Measurements from ENCODE around the gene IQGAP3.
A peak's percentile ranks its signal among the peaks of the same experiment; 100 is the strongest.
"Not testable (repeated sequence)": the region's sequence is repeated elsewhere in the genome, so short reads cannot be mapped to it uniquely, and the experiment has no call there.

Gene IQGAP3, protein sequence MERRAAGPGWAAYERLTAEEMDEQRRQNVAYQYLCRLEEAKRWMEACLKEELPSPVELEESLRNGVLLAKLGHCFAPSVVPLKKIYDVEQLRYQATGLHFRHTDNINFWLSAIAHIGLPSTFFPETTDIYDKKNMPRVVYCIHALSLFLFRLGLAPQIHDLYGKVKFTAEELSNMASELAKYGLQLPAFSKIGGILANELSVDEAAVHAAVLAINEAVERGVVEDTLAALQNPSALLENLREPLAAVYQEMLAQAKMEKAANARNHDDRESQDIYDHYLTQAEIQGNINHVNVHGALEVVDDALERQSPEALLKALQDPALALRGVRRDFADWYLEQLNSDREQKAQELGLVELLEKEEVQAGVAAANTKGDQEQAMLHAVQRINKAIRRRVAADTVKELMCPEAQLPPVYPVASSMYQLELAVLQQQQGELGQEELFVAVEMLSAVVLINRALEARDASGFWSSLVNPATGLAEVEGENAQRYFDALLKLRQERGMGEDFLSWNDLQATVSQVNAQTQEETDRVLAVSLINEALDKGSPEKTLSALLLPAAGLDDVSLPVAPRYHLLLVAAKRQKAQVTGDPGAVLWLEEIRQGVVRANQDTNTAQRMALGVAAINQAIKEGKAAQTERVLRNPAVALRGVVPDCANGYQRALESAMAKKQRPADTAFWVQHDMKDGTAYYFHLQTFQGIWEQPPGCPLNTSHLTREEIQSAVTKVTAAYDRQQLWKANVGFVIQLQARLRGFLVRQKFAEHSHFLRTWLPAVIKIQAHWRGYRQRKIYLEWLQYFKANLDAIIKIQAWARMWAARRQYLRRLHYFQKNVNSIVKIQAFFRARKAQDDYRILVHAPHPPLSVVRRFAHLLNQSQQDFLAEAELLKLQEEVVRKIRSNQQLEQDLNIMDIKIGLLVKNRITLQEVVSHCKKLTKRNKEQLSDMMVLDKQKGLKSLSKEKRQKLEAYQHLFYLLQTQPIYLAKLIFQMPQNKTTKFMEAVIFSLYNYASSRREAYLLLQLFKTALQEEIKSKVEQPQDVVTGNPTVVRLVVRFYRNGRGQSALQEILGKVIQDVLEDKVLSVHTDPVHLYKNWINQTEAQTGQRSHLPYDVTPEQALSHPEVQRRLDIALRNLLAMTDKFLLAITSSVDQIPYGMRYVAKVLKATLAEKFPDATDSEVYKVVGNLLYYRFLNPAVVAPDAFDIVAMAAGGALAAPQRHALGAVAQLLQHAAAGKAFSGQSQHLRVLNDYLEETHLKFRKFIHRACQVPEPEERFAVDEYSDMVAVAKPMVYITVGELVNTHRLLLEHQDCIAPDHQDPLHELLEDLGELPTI (N-terminal part only)

DNA sequence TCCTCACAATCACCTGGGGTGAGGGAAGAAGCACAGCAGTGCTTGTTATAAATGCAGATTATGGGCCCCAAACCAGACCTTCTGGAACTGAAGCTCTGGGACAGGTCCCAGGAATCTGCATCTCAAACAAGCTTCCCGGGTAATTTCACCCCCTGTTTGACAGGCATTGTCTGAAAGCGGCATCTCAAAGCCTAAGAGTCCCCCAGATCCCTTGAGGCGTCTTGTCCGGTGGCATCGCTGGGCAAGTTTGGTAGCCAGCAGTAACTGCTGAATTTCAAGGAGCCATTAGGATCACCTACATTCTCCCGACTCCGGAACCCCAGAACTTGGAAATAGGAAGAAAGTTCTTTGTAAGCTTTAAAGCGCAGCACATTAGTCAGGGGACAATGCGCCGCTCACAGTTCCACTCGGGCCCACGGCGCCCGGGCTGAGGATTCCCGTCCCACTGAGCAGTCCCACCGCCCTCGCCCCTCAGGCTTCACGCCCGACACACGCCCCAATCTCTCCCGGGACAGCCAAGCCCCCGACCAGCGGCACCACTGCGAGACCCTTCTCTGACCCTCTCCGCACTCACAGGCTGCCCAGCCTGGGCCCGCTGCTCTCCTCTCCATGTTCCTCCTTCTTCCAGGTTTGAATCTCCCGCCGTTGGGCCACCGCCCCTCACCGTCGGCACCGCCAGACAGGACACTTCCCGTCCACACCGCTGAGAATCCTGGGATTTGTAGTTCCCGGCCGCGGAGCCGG lies at the start of gene IQGAP3:
Gene IQGAP3 (minus strand): TSS at position 647 of the 744 bp plus-strand sequence. CDS start 36 bp downstream, at position 611.
- peak; percentile 85 for DNase-seq

DNA sequence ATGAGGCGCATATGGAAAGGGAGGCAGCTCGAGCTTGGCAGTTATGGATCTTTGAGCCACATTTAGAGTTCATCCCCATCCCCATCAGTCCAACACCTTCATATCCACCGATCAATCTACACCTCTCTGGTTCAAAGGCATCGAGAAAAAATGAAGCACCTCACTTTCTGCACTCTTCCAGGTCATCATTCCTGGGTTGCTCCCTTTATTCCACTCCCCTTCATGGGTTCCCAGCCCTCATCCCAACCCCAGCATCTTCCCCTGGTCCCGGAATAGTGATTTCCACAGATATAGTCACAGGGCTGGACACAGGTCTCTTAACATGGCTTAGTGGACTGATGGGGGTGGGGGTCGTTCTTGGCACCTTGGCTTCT lies 47.2 kb upstream of the IQGAP3 start:
- DNase-seq, result no peak

DNA sequence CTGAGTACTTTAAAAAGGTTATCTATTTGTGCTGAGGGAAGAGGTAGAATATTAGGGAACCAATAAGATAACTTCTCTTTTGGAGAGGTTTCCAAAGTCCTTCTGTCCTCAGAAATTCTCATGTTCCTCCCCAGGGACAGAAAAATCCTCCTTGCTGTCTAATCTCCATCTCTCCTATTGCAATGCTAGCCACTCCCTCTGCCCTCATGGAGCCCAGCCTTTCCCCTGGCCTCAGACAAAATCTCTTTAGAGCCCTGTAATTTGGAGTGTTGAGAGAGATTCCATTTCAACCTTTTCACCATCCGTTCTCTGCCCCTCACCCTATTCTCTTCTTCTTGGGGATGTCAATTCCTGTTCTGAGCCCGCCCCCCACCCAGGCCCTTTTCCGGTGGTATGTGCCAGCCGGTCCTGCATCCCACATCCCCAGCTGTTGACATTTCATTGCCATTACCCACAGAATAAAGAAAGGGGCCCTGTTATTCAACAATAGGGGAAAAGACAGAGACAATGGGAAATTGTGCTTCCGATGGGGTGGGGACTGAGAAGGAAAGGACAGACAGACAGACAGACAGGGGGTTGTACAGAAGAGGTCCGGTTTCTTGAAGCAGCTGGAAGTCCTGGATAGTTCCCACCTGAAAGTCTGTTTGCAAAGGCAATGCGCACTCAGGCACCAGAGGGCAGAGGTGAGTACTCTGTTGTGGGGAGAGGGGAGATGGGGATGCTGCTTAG lies 46.7 kb upstream of the IQGAP3 start, which contains the start of gene HAPLN2:
Gene HAPLN2 (plus strand): TSS at position 563 of the 729 bp plus-strand sequence. CDS start 4,076 bp downstream, outside the sequence.
- peak; percentile 20 for DNase-seq

DNA sequence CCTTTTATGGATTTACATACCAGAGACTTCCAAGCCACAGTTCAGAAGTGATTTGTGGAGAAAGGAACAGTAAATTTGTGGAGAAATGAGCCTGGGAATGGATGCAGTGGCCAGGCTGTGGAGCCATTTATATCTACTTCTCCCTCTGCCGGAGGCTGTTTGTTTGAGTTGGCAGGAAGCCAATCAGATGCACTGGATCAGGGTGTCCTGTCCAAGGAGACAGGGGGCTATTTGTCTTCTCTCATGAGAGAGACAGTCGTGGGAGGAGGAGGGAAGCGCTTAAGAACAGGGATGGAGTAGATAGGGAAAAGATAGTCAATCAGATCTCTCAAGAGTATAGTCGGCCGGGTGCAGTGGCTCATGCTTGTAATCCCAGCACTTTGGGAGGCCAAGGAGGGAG lies 44.1 kb upstream of the IQGAP3 start:
- peak; percentile 59 for DNase-seq

DNA sequence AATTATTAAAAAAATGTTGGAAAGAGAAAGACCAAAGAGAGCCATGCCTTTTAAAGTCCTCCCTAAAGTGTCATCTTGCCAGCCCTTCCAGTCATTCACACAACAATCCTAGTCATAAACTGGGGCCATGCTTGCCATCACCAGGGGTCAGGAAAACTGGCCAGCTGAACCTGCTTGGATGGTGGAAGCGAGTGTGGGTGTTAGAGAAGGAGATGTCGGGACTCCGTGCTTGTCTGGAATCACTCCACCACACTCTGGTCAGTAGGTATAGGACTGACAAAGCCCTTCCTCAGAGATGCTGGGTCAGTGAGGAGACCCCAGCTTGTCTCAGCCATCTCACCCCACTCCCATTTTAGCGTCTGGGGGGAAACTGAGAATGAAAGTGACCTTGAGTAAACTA lies 43.6 kb upstream of the IQGAP3 start:
- no peak for DNase-seq

DNA sequence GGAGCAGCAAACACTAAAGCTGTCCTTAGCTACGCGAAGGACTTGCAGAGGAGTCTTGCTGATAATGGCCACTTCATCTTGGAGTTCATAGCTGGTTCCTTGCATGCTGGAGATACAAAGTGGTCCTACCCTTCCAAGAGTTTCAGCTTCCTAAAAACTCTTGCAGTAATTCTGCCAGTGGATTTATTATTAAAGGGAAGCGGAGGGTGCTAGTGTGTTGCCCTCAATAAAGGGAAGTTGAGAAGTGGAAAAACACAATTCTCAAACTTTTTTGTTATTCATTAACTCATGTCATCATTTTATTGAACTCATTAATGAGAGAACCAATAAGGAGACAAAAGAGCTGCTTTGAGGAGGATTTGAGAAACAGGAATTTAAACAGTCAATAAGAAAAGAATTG lies 40.3 kb upstream of the IQGAP3 start:
- DNase-seq, result no peak

DNA sequence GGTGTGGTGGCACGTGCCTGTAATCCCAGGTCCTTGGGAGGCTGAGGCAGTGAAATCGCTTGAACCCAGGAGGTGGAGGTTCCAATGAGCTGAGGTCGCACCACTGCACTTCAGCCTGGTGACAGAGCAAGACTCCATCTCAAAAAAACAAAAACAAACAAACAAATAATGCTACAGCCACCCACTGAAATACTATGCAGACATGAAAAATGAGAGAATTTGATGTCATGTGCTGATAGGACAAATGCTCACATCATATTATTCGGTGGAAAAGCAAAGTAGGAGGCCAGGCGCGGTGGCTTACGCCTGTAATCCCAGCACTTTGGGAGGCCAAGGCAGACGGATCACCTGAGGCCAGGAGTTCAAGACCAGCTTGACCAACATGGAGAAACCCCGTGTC lies 37.7 kb upstream of the IQGAP3 start:
- not testable (repeated sequence) for DNase-seq

DNA sequence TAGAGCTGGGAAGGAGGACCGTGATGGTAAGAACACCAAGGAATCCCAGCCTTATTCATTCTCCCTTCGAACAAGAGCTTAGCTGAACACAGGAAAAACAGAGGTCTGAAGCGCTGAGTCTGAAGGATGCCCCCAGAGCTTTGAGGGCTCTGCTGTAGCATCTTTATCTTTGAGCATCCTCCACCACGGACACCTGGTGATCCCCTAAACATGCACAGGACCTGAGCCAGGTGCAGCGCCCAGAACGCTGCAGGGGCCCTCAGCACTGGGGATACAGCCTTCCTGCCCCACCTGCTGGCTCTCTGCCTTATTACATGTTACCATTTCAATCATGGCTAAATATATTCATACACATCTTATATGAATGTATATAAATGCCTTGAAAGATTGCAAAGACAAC lies 36.6 kb upstream of the IQGAP3 start:
- no peak for DNase-seq

DNA sequence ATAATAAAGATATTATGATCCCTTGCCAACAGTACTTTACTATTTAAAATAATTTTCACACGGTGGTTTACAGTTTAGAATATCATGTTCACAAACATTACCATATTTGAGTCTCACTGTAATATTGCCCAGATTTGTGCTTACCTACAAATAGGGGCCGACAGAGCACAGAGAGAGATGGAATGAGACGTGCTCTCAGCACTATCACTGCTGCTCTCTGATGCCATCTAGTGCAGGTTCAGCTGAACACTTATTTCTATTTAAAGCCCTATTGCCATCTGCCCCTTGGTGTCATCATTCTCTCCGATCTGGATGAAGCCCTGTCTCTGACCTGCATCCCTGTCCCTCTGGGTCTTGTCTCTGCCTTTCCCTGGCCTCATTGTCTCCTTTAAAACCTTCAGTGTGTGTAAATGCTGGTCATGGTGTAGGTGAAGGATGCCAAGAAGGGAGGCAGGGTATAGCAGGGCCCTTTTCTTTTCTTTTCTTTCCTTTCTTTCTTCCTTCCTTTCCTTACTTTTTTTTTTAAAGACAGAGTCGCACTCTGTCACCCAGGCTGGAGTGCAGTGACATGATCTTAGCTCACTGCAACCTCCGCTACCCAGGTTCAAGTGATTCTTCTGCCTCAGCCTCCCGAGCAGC lies 35.8 kb upstream of the IQGAP3 start:
- DNase-seq, result peak; percentile 66

DNA sequence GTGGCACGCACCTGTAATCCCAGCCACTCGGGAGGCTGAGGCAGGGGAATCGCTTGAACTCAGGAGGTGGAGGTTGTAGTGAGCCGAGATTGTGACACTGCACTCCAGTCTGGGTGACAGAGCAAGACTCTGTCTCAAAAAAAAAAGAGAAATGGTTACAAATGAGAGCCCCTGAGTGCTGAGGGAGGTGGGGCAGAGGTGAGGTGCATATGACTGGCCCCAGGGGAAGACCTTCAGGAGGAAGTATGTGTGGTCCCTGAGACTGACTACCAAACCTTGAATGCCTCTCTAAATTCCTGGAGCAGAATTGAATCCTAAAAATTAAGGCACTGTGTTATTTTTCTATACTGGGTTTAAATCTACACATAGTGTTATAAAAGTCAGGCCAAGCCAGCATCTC lies 35.0 kb upstream of the IQGAP3 start:
- not testable (repeated sequence) for DNase-seq

DNA sequence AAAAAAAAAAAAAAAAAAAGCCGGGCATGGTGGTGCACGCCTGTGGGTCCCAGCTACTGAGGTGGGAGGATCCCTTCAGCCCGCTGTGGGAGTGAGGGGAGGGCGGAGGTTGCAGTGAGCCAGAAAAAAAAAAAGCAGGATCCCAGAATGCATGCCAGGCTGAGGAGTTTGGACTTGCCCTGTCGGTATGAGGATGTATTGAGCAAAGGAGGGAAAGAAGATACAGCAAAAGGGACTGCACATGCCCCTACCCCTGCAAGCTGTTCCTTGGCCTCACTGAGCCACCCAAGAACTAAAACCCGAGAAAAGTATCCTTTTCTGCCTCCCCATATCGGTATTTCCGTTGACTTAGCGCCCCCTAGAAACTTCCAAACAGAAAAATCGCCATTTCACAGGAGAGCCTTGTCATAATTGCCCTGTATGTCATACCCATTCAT lies 30.2 kb upstream of the IQGAP3 start:
- no peak for DNase-seq

DNA sequence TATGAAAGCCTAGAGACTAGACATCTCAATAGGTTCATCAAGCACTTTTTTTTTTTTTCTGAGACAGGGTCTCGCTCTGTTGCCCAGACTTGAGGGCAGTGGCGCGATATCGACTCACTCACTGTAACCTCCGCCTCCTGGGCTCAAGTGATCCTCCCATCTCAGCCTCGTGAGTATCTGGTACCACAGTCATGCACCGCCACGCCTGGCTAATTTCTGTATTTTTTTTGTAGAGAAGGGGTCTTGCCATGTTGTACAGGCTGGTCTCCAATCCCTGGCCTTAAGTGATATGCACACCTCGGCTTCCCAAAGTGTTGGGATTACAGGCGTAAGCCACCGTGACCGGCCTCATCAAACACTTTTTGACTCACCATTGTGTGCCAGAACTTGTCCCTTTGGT lies 29.5 kb upstream of the IQGAP3 start:
- DNase-seq, result no peak

DNA sequence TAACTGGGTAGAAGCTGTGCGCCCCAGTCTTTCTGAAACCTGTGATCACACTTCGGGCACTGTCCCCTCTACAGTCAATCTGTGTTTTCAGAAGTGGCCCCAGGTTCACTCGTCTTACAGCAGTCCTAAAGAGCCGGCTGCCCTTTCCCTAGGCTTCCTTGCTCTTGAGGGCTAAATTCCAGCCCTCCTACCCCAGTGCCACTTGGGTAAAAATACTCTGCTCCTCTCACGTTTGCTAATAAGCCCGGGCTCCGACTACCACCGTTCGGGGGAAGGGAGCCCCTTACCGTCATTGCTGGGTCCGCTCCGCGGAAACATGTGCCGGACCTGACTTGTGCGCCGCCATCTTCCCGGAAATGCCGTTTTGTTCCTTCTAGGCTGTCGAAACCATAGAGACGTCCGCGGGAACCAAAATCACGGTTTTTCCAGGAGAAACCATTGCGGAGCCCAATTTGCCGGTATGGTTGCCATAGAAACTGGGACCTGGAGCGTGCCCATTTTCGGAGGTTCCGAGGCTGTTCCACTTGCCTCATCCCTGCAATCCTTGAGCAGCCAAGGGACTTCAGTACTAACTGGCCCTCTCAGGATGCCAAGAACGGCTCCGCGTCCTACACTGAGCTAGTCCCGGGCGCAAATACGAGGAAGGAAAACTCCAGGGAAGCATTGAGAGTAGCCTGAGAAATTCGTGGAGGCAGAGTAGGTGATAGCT lies 28.9 kb upstream of the IQGAP3 start, which contains the start of gene GPATCH4:
Gene GPATCH4 (minus strand): TSS at position 358 of the 709 bp plus-strand sequence.
- peak; percentile 93 for DNase-seq

DNA sequence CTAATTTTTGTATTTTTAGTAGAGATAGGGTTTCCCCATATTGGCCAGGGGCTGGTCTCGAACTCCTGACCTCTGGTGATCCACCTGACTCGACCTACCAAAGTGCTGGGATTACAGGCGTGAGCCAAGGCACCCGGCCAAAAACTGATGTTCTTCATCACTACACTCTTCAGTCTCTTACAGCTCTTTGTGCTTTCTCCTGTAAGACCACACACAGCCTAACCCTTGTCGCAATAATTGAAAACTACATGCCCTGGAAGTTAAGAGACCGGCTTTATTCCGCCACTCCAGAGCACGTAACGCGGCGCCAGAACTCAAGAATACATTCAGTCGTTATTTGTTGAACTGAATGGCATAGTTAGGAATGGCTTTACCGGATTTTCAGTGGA lies 28.4 kb upstream of the IQGAP3 start:
- no peak for DNase-seq

DNA sequence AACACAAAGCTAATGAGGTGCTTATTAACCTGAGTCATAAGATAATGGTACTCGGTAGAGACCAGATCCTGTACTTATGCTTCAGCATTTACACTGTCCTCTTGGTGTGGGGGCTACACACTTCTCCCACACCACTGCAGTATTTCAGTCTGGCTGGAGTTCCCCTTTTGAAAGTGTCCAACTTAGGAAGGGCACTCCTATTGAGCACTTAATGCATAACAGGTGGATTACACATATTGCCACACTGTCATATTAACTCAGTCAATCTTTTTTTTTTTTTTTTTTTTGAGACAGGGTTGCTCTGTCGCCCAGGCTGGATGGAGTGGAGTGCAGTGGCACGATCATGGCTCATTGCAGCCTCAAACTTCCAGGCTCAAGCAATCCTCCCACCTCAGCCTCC lies 27.4 kb upstream of the IQGAP3 start:
- no peak for DNase-seq

DNA sequence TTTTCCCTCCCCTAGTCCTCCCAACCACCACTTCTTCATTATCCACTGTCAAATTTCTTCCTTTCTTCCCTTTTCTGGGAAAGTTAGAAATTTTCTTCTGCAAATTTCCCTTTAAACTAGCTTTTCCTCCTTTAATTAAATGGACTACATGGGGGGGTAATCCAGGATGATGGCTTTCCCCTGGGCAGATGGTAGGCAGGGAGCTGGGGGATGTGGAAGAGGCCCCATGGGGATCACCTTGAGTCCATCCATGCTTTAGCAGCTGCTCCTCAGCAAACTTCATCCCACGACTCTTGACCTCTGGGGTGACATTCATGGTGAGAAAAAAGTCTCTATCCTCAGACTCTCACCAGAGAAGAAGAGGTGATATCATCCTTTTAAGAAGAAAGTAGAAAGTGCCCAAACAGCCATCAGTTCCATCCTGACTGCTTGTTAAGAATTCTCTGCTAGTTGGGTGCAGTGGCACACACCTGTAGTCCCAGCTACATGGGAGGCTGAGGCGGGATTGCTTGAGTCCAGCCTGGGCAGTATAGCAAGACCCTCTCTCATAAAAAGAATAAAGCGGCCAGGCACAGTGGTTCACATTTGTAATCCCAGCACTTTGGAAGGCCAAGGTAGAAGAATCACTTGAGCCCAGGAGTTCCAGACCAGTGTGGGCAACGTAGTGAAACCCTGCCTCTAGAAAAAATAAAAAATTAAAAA lies 26.5 kb upstream of the IQGAP3 start:
- DNase-seq, result no peak

DNA sequence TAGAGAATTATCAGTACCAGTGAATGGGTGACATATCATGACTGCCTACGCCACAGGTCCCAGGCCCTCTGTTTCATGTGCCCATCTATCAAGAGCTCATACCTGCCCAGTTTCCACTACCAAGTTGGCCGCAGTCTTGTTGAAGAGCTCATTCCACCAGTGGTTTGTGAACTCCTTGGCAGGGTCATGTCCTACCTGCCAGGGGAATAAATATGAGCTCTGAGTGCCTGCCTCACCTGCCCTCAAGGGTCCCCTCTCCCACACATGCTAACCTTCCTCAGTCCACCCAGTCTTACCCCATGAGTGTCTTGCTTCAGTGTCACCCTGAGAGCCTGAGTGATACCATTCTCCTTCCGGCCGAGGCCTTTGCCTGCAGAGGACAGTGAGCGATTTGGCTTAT lies 25.8 kb upstream of the IQGAP3 start:
- no peak for DNase-seq

DNA sequence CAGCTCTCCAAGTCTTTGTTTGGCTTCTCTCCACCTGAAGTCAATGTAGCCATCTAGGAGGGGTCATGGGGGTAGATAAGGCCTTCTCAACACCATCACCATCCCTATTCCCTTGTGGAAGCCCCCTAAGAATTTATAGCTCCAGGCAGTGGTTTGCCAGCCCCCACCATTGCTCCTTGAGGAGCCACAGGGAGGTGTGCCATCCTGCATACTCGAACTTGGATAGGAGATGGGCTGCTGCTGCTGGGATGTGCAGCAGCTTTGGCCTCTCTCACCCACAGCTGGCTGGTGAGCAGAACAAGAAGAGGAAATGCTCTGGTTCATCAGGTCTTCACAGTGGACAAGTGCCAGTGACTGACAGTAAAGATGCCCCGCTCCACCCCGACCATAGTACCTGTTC lies 24.1 kb upstream of the IQGAP3 start:
- no peak for DNase-seq

DNA sequence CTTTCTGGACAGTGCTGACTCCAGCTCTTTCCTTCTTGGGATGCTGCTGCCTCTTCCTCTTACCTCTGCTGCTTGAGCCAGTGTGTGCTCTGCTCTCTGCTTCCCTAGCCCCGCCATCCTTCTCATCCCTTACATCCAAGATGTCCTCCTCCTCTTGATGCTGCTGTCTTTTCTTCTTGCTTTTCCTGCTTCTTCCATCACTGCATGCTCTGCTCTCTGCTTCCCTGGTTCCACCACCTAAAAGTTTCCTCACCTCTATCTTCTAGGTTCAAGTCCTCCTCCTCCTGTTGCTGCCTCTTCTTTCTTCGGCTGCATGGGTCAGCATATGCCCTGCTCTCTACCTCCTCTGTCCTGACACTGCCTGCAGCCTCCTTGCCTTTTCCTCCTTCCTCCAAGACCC lies 22.7 kb upstream of the IQGAP3 start:
- no peak for DNase-seq
